HG03097 (cell line): ENCODE measurements around the gene PSEN1.

Source experiments
- ATAC-seq: cut with Tn5 transposase; IDR thresholded peaks from one replicate; pipeline ENCODE4 v1.9.1; 2021; ENCODE audit not compliant: unreplicated experiment, low FRiP score

Gene PSEN1

GRCh38 chr14:73250781-73251500 lies 114.6 kb downstream of the PSEN1 start:
- ATAC-seq, result no peak

- ATAC-seq, result no peak
Measured at GRCh38 chr14:73251516-73252215, 115.4 kb downstream of the PSEN1 start.

- no peak for ATAC-seq
Measured at GRCh38 chr14:73252491-73253322, 116.4 kb downstream of the PSEN1 start.

GRCh38 chr14:73253323-73253610 lies 117.0 kb downstream of the PSEN1 start:
- ATAC-seq, result no peak

- no peak for ATAC-seq
Measured at GRCh38 chr14:73253721-73254120, 117.4 kb downstream of the PSEN1 start.

- no peak for ATAC-seq
Measured at GRCh38 chr14:73254247-73255004, 118.1 kb downstream of the PSEN1 start.

- no peak for ATAC-seq
Measured at GRCh38 chr14:73255005-73255400, 118.7 kb downstream of the PSEN1 start.

- no peak for ATAC-seq
Measured at GRCh38 chr14:73255693-73256225, 119.5 kb downstream of the PSEN1 start.

GRCh38 chr14:73258076-73258475 lies 121.8 kb downstream of the PSEN1 start:
- no peak for ATAC-seq

GRCh38 chr14:73258845-73259611 lies 122.7 kb downstream of the PSEN1 start:
- no peak for ATAC-seq

- ATAC-seq, result no peak
Measured at GRCh38 chr14:73259837-73260236, 123.5 kb downstream of the PSEN1 start.

- ATAC-seq, result no peak
Measured at GRCh38 chr14:73260574-73260973, 124.3 kb downstream of the PSEN1 start.

- ATAC-seq, result no peak
Measured at GRCh38 chr14:73261075-73261474, 124.8 kb downstream of the PSEN1 start.

- ATAC-seq, result no peak
Measured at GRCh38 chr14:73261520-73262426, 125.5 kb downstream of the PSEN1 start.

GRCh38 chr14:73262427-73263183 lies 126.3 kb downstream of the PSEN1 start:
- ATAC-seq, result no peak

- no peak for ATAC-seq
Measured at GRCh38 chr14:73263606-73264005, 127.3 kb downstream of the PSEN1 start.

GRCh38 chr14:73264080-73264884 lies 128.0 kb downstream of the PSEN1 start:
- ATAC-seq, result no peak
